Smooth muscle cell (in vitro differentiated cells): Measurements from ENCODE around the gene TRIM5. TPM values are rescaled to one million over a fixed set of nuclear protein-coding genes. Genes with fewer than 3 reads are reported as not detected.

ENCODE experiments used
- DNase-seq: peaks from one replicate; lab custom pipeline; 2025; ENCODE audit not compliant: unreplicated experiment; lab: John Stamatoyannopoulos, UW
- H2AFZ ChIP-seq: fragments of 200-600 bp; sonication (generic); 2 replicates; pipeline ENCODE4 v1.6.0; 2016; ENCODE audit warnings: antibody characterized with exemption, low read depth, mild to moderate bottlenecking
- H3F3A ChIP-seq: fragments of 200-600 bp; sonication (generic); 2 replicates; pipeline ENCODE4 v1.6.0; 2017; ENCODE audit warnings: antibody characterized with exemption, low read depth
- H3K27ac ChIP-seq: fragments of 200-600 bp; sonication (generic); 2 replicates; pipeline ENCODE4 v1.5.1; 2016; ENCODE audit warnings: low read depth, mild to moderate bottlenecking
- H3K27me3 ChIP-seq: fragments of 200-600 bp; sonication (generic); 2 replicates; pipeline ENCODE4 v1.6.1; 2016; ENCODE audit warnings: low read depth, mild to moderate bottlenecking
- H3K36me3 ChIP-seq: fragments of 200-600 bp; sonication (generic); 2 replicates; pipeline ENCODE4 v1.5.1; 2016; ENCODE audit warnings: low read depth
- H3K4me1 ChIP-seq: fragments of 200-600 bp; sonication (generic); 2 replicates; pipeline ENCODE4 v1.5.1; 2016; ENCODE audit warnings: low read depth
- H3K4me2 ChIP-seq: fragments of 200-600 bp; sonication (generic); 2 replicates; pipeline ENCODE4 v1.6.0; 2016; ENCODE audit warnings: mild to moderate bottlenecking
- H3K4me3 ChIP-seq: fragments of 200-600 bp; sonication (generic); 2 replicates; pipeline ENCODE4 v1.5.1; 2016; ENCODE audit warnings: mild to moderate bottlenecking
- H3K79me2 ChIP-seq: fragments of 200-600 bp; sonication (generic); 2 replicates; pipeline ENCODE4 v1.6.0; 2016; ENCODE audit warnings: low read depth, mild to moderate bottlenecking
- H3K9ac ChIP-seq: fragments of 200-600 bp; sonication (generic); 2 replicates; pipeline ENCODE4 v1.6.0; 2016; ENCODE audit warnings: low read depth
- H3K9me3 ChIP-seq: fragments of 200-600 bp; sonication (generic); replicated peaks from 2 replicates; pipeline ENCODE4 v1.5.1; 2016; ENCODE audit warnings: low read depth
- H4K20me1 ChIP-seq: fragments of 200-600 bp; sonication (generic); 2 replicates; pipeline ENCODE4 v1.6.0; 2016; ENCODE audit warnings: low read depth
- CTCF ChIP-seq: fragments of 200-600 bp; sonication (generic); IDR thresholded peaks from 2 replicates; pipeline ENCODE4 v1.5.1; 2017; ENCODE audit warnings: borderline replicate concordance, mild to moderate bottlenecking, antibody characterized with exemption; ENCODE audit not compliant: insufficient read depth, poor library complexity, severe bottlenecking
- WGBS: methylation state at CpG from one replicate; pipeline ENCODE4 v1.1.7; 2016; ENCODE audit warnings: low lambda C conversion rate; 5-methylcytosine and 5-hydroxymethylcytosine counted together
- polyA plus RNA-seq: library from polyadenylated mRNA; unstranded; fragments of >200 nt; fragmentation: Nextera tagmentation; extraction: Ambion mirVana; gene quantifications from 2 replicates; pipeline ENCODE4 v1.2.1, GENCODE V29; 2016
- total RNA-seq: library from RNA; depleted of rRNA; stranded (reverse); fragments of >200 nt; gene quantifications from 2 replicates; pipeline ENCODE4 v1.2.3, GENCODE V29; 2014

The TRIM5 gene
- total and polyA plus RNA-seq, 2 experiments from 2014 or later, result 16.4 to 27.6 TPM

GRCh38 chr11:5624489-5625279 is 60.2 kb downstream of the TRIM5 start, which contains the start of gene TRIM34:
Gene TRIM34, plus strand, starts transcription at chr11:5625001. Its CDS starts 7,331 bp downstream, at chr11:5632332.
- no peaks in the 10 kb centered on the region for H4K20me1 ChIP-seq
- H3K79me2 ChIP-seq, result no peaks in the 10 kb centered on the region
- H3K36me3 ChIP-seq, result no peaks in the 10 kb centered on the region
- peak within 1 kb of the TSS; percentile 64 for H3K4me3 ChIP-seq
- no peaks in the 10 kb centered on the region for H3K27me3 ChIP-seq
- 65% methylated on average over 7 of the region's 7 CpGs for WGBS
- H3K4me2 ChIP-seq, result peak within 1 kb of the TSS; percentile 85
- H3K4me1 ChIP-seq, result peaks cover 8% of the 10 kb centered on the region
- no peak within 1 kb of the TSS for H3K27ac ChIP-seq
- H3F3A ChIP-seq, result peaks cover 12% of the 10 kb centered on the region
- TF ChIP-seq CTCF, result no peak
- no peak for DNase-seq
- H3K9ac ChIP-seq, result peak within 1 kb of the TSS; percentile 13
- H3K9me3 ChIP-seq, result no peaks in the 10 kb centered on the region
- H2AFZ ChIP-seq, result peak within 1 kb of the TSS; percentile 91

- peaks cover 12% of the 10 kb centered on the region for H3F3A ChIP-seq
- no peaks in the 10 kb centered on the region for H3K36me3 ChIP-seq
- no peaks in the 10 kb centered on the region for H3K9me3 ChIP-seq
- H3K79me2 ChIP-seq, result no peaks in the 10 kb centered on the region
- no peak overlapping the region for H3K9ac ChIP-seq
- H3K27me3 ChIP-seq, result no peaks in the 10 kb centered on the region
- DNase-seq, result no peak
- H3K27ac ChIP-seq, result no peak overlapping the region
- no peak overlapping the region for H3K4me3 ChIP-seq
- TF ChIP-seq CTCF, result no peak
- H4K20me1 ChIP-seq, result no peaks in the 10 kb centered on the region
- WGBS, result 97% methylated on average over 3 of the region's 3 CpGs
- H3K4me1 ChIP-seq, result peaks cover 14% of the 10 kb centered on the region
- H2AFZ ChIP-seq, result no peak overlapping the region
- no peak overlapping the region for H3K4me2 ChIP-seq
Observed at GRCh38 chr11:5622802-5623201, 62.1 kb downstream of the TRIM5 start.

- peaks cover 12% of the 10 kb centered on the region for H3F3A ChIP-seq
- DNase-seq, result no peak
- H3K79me2 ChIP-seq, result no peaks in the 10 kb centered on the region
- peak overlapping the region; percentile 65 for H3K9ac ChIP-seq
- no peak for TF ChIP-seq CTCF
- peak overlapping the region; percentile 88 for H3K27ac ChIP-seq
- peak overlapping the region; percentile 67 for H3K4me2 ChIP-seq
- H3K4me3 ChIP-seq, result no peak overlapping the region
- no peaks in the 10 kb centered on the region for H4K20me1 ChIP-seq
- no peak overlapping the region for H2AFZ ChIP-seq
- H3K4me1 ChIP-seq, result peaks cover 14% of the 10 kb centered on the region
- no peaks in the 10 kb centered on the region for H3K9me3 ChIP-seq
- no peaks in the 10 kb centered on the region for H3K36me3 ChIP-seq
- H3K27me3 ChIP-seq, result no peaks in the 10 kb centered on the region
Observed at GRCh38 chr11:5621580-5621979, 63.3 kb downstream of the TRIM5 start.
